Activated naive CD8-positive, alpha-beta T cell treated with anti-CD3 and anti-CD28 coated beads, Interleukin-2, amount 10 ng/mL, durations not matched to agents 7 days and 5 days (primary cell): ENCODE measurements around the gene CLCF1. TPM values are rescaled to one million over a fixed set of nuclear protein-coding genes. Genes with fewer than 3 reads are reported as not detected.

ENCODE experiments used
- ATAC-seq: fragments of 150-1000 bp; cut with Tn5 transposase; one replicate; pipeline ENCODE4 v1.10.0; 2021; ENCODE audit warnings: low read depth, moderate library complexity
- POLR2A ChIA-PET: fragments of 350-600 bp; sonication (Branson Sonifier 250); formaldehyde crosslinking; loops from one replicate; lab custom pipeline; 2021; ENCODE audit warnings: antibody characterized with exemption; lab: Charles Lee
- DNase-seq: peaks from one replicate; pipeline ENCODE4 v3.0.0; 2021
- H3K27ac Mint-ChIP-seq: one replicate; pipeline ENCODE4 v1.8.0; 2022; ENCODE audit warnings: mild to moderate bottlenecking, mixed read lengths
- H3K27me3 Mint-ChIP-seq: one replicate; pipeline ENCODE4 v1.8.0; 2022; ENCODE audit warnings: mild to moderate bottlenecking, moderate library complexity, mixed read lengths
- H3K36me3 Mint-ChIP-seq: one replicate; pipeline ENCODE4 v1.8.0; 2021; ENCODE audit warnings: mild to moderate bottlenecking, mixed read lengths
- H3K4me1 Mint-ChIP-seq: one replicate; pipeline ENCODE4 v1.8.0; 2021; ENCODE audit warnings: mixed read lengths
- H3K4me3 Mint-ChIP-seq: one replicate; pipeline ENCODE4 v1.8.0; 2022; ENCODE audit warnings: mild to moderate bottlenecking, moderate library complexity, mixed read lengths
- H3K9me3 Mint-ChIP-seq: one replicate; pipeline ENCODE4 v1.8.0; 2021; ENCODE audit warnings: mixed read lengths
- total RNA-seq, 2 experiments: library from RNA; stranded (reverse); gene quantifications; one replicate each; pipeline ENCODE4 v1.2.3, GENCODE V29; 2021

CLCF1 gene
- total RNA-seq, 2 experiments from 2014 or later: 4.3 to 4.7 TPM

GRCh38 chr11:67387518-67387917 lies 14.1 kb upstream of the CLCF1 start:
- H3K27ac Mint-ChIP-seq: no peak overlapping the region
- peaks cover 22% of the 10 kb centered on the region for H3K4me1 Mint-ChIP-seq
- DNase-seq (no peak), ATAC-seq (no peak)
- H3K4me3 Mint-ChIP-seq: no peak overlapping the region
- H3K27me3 Mint-ChIP-seq: peaks cover 11% of the 10 kb centered on the region
- POLR2A ChIA-PET: interaction anchor here (0.5 to 1.9 kb wide), 6 partner anchors 14 to 96 kb away, joined by 3 to 10 read pairs (median 4); partner anchors contain the start of genes AIP, PPP1CA and PTPRCAP
- H3K36me3 Mint-ChIP-seq: no peaks in the 10 kb centered on the region
- no peaks in the 10 kb centered on the region for H3K9me3 Mint-ChIP-seq

DNA sequence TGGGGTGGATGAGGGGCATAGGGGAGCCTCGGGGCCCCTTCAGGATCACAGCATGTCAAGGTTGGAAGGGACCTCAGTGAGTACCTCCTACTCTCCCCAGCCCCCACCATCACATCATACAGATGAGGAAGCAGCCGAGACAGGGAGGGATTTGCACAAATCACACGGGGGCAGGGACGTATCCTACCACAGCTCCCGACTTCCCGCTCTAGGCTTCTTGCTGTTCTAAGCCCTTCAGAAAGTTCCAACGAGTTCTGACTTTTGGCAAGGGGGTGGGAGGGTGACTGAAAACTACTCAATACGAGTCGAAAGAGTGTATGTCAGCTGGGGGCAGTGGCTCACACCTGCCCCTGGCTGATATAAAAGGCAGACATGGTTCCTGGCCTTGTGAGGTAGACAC lies 13.7 kb upstream of the CLCF1 start:
- Mint-ChIP-seq H3K4me3 (no peak overlapping the region), H3K27ac (no peak overlapping the region), H3K4me1 (peaks cover 20% of the 10 kb centered on the region), H3K9me3 (no peaks in the 10 kb centered on the region), H3K27me3 (peaks cover 13% of the 10 kb centered on the region), H3K36me3 (no peaks in the 10 kb centered on the region)
- ATAC-seq: no peak
- no peak for DNase-seq
- POLR2A ChIA-PET: interaction anchor here (0.5 to 1.9 kb wide), 13 partner anchors 12 to 96 kb away, joined by 3 to 10 read pairs (median 3); partner anchors contain the start of genes AIP, PPP1CA, PTPRCAP and RPS6KB2

DNA sequence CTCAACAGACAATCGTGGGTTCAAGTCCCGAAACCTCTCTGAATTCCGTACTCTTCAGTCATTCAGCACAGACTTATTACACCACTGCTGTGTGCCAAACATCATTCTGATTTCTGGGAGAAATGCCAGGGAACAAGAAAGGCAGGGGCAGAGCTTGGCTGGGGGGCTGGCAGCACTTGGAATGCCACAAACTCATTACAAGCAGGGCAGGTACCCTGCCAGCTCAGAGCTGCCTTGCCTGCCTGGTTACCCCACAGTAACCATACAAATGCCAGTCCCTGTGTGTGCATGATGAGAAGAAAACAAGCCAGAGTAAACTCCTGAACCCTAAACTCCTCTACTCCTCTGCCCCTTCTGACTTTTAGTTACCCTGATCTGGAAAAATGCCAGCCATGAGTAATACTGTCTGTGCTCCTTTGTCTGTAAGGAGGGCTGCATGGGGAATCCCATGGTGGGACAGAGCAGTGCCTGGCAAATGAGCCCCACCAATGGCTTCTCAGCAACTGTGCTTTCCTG lies 11.5 kb upstream of the CLCF1 start:
- no peaks in the 10 kb centered on the region for H3K36me3 Mint-ChIP-seq
- H3K9me3 Mint-ChIP-seq: no peaks in the 10 kb centered on the region
- H3K27me3 Mint-ChIP-seq: peaks cover 13% of the 10 kb centered on the region
- H3K27ac Mint-ChIP-seq: no peak overlapping the region
- no peak for DNase-seq
- ATAC-seq: no peak
- no peak overlapping the region for H3K4me3 Mint-ChIP-seq
- POLR2A ChIA-PET: interaction anchor here (1.8 kb wide), 1 partner anchor 8 kb away, joined by 6 read pairs; no protein-coding TSS in a partner anchor
- peaks cover 18% of the 10 kb centered on the region for H3K4me1 Mint-ChIP-seq

- Mint-ChIP-seq H3K27me3 (peaks cover 13% of the 10 kb centered on the region), H3K9me3 (no peaks in the 10 kb centered on the region), H3K4me1 (peaks cover 7% of the 10 kb centered on the region), H3K4me3 (no peak overlapping the region), H3K27ac (no peak overlapping the region), H3K36me3 (no peaks in the 10 kb centered on the region)
- POLR2A ChIA-PET: interaction anchor here (0.6 to 4.7 kb wide), 11 partner anchors 9 to 171 kb away, joined by 3 to 28 read pairs (median 6); partner anchors contain the start of genes POLD4, PPP1CA and RAD9A
- DNase-seq: peak; percentile 84
- ATAC-seq: peak; percentile 89
These were observed 9.1 kb upstream of the CLCF1 start for GRCh38 chr11:67382276-67383136.

- Mint-ChIP-seq H3K9me3 (no peaks in the 10 kb centered on the region), H3K27me3 (peaks cover 22% of the 10 kb centered on the region), H3K4me1 (peaks cover 7% of the 10 kb centered on the region), H3K27ac (peak overlapping the region; percentile 8), H3K4me3 (no peak overlapping the region), H3K36me3 (no peaks in the 10 kb centered on the region)
- DNase-seq (no peak), ATAC-seq (no peak)
- POLR2A ChIA-PET: interaction anchor here (0.7 to 4.7 kb wide), 10 partner anchors 10 to 229 kb away, joined by 4 to 28 read pairs (median 6); partner anchors contain the start of genes POLD4 and RAD9A
These were observed 8.0 kb upstream of the CLCF1 start for GRCh38 chr11:67381244-67381972.

GRCh38 chr11:67379061-67380058 lies 6.0 kb upstream of the CLCF1 start:
- Mint-ChIP-seq H3K4me1 (peaks cover 15% of the 10 kb centered on the region), H3K27ac (no peak overlapping the region), H3K4me3 (no peak overlapping the region), H3K9me3 (no peaks in the 10 kb centered on the region), H3K27me3 (peaks cover 27% of the 10 kb centered on the region), H3K36me3 (no peaks in the 10 kb centered on the region)
- DNase-seq (no peak), ATAC-seq (no peak)
- POLR2A ChIA-PET: interaction anchor here (0.8 to 4.7 kb wide), 2 partner anchors 26 to 29 kb away, joined by 3 to 28 read pairs; partner anchors contain the start of gene POLD4

- peaks cover 21% of the 10 kb centered on the region for H3K4me1 Mint-ChIP-seq
- peaks cover 33% of the 10 kb centered on the region for H3K27me3 Mint-ChIP-seq
- H3K9me3 Mint-ChIP-seq: no peaks in the 10 kb centered on the region
- H3K4me3 Mint-ChIP-seq: no peak overlapping the region
- H3K36me3 Mint-ChIP-seq: no peaks in the 10 kb centered on the region
- H3K27ac Mint-ChIP-seq: peak overlapping the region; percentile 46
- DNase-seq: no peak
- POLR2A ChIA-PET: interaction anchor here (4.7 kb wide), 1 partner anchor 25 kb away, joined by 28 read pairs; the partner anchor contains the start of gene POLD4
- ATAC-seq: no peak
These were observed 5.1 kb upstream of the CLCF1 start for GRCh38 chr11:67378544-67378943.

- H3K27me3 Mint-ChIP-seq: peaks cover 33% of the 10 kb centered on the region
- POLR2A ChIA-PET: interaction anchor here (1.7 to 2.6 kb wide), 2 partner anchors 9 to 24 kb away, joined by 6 to 13 read pairs; partner anchors contain the start of gene POLD4
- no peak for ATAC-seq
- no peaks in the 10 kb centered on the region for H3K36me3 Mint-ChIP-seq
- no peak overlapping the region for H3K4me3 Mint-ChIP-seq
- DNase-seq: no peak
- peaks cover 20% of the 10 kb centered on the region for H3K4me1 Mint-ChIP-seq
- H3K9me3 Mint-ChIP-seq: no peaks in the 10 kb centered on the region
- no peak overlapping the region for H3K27ac Mint-ChIP-seq
These were observed 3.7 kb upstream of the CLCF1 start for GRCh38 chr11:67376873-67377808.

DNA sequence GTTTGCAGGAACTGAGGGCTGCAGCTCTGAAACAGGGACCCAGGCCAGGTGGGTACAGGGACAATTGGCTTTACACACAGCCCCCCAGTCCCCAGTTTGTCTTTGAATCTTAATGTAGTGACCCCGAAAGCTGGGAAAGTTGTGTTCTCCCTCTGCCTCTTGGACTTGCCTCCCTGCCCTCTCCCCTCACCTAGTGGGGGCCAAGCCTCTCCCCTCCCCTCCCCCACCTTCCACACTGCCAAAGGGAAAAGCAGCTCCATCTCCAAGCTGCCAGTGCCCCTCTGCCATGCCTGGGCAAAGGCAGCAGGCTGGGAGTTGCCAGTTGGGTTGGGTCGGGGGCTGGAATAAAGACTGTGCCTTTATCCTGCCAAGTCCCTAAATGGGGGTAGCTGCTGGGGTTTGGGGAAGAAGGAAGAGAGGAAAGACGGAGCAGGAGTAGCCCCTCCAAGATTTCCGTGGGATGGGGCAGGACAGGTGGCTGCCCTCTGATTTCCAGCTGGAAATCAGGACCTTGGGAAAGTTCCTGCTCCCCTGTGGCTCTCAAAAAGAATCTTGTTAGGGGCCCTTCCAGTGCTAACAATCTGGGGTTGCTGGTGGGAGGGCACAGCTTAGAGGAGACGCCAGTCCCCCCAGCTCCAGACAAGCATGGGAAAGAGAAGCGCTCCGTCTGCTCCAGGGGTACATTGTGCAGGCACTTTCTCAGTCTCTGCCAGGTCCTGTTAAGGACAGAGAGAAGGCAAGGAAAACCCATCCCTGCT lies 2.8 kb upstream of the CLCF1 start:
- H3K36me3 Mint-ChIP-seq: no peaks in the 10 kb centered on the region
- no peaks in the 10 kb centered on the region for H3K9me3 Mint-ChIP-seq
- DNase-seq (no peak), ATAC-seq (no peak)
- H3K4me3 Mint-ChIP-seq: no peak overlapping the region
- peaks cover 26% of the 10 kb centered on the region for H3K4me1 Mint-ChIP-seq
- POLR2A ChIA-PET: interaction anchor here (1.3 to 2.6 kb wide), 3 partner anchors 10 to 23 kb away, joined by 3 to 13 read pairs (median 6); partner anchors contain the start of genes POLD4 and RAD9A
- peaks cover 40% of the 10 kb centered on the region for H3K27me3 Mint-ChIP-seq
- no peak overlapping the region for H3K27ac Mint-ChIP-seq

GRCh38 chr11:67375320-67376055 lies 2.1 kb upstream of the CLCF1 start:
- POLR2A ChIA-PET: interaction anchor here (1.2 to 2.6 kb wide), 4 partner anchors 10 to 23 kb away, joined by 3 to 13 read pairs (median 5); partner anchors contain the start of genes POLD4 and RAD9A
- Mint-ChIP-seq H3K36me3 (no peaks in the 10 kb centered on the region), H3K4me1 (peaks cover 27% of the 10 kb centered on the region), H3K27me3 (peaks cover 48% of the 10 kb centered on the region), H3K27ac (no peak overlapping the region), H3K4me3 (no peak overlapping the region), H3K9me3 (no peaks in the 10 kb centered on the region)
- ATAC-seq (no peak), DNase-seq (no peak)
